ENCODE measurements around the gene GPC6.

The GPC6 gene

GRCh38 chr13:93230261-93230855, 3.8 kb downstream of the GPC6 start:
- no peak for TF ChIP-seq SPI1 (IDR thresholded peaks at IDR 0.05; ENCODE audit: borderline replicate concordance, low read depth)
- TF ChIP-seq GABPA (IDR thresholded peaks at IDR 0.05; ENCODE audit: low read depth) = no peak
- TF ChIP-seq, protein P1, sequence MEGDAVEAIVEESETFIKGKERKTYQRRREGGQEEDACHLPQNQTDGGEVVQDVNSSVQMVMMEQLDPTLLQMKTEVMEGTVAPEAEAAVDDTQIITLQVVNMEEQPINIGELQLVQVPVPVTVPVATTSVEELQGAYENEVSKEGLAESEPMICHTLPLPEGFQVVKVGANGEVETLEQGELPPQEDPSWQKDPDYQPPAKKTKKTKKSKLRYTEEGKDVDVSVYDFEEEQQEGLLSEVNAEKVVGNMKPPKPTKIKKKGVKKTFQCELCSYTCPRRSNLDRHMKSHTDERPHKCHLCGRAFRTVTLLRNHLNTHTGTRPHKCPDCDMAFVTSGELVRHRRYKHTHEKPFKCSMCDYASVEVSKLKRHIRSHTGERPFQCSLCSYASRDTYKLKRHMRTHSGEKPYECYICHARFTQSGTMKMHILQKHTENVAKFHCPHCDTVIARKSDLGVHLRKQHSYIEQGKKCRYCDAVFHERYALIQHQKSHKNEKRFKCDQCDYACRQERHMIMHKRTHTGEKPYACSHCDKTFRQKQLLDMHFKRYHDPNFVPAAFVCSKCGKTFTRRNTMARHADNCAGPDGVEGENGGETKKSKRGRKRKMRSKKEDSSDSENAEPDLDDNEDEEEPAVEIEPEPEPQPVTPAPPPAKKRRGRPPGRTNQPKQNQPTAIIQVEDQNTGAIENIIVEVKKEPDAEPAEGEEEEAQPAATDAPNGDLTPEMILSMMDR (IDR thresholded peaks at IDR 0.05; ENCODE audit: insufficient read depth, low read length) = no peak
- TF ChIP-seq POLR2AphosphoS5 (IDR thresholded peaks at IDR 0.05; ENCODE audit: low read depth) = no peak
- TF ChIP-seq, protein P2, sequence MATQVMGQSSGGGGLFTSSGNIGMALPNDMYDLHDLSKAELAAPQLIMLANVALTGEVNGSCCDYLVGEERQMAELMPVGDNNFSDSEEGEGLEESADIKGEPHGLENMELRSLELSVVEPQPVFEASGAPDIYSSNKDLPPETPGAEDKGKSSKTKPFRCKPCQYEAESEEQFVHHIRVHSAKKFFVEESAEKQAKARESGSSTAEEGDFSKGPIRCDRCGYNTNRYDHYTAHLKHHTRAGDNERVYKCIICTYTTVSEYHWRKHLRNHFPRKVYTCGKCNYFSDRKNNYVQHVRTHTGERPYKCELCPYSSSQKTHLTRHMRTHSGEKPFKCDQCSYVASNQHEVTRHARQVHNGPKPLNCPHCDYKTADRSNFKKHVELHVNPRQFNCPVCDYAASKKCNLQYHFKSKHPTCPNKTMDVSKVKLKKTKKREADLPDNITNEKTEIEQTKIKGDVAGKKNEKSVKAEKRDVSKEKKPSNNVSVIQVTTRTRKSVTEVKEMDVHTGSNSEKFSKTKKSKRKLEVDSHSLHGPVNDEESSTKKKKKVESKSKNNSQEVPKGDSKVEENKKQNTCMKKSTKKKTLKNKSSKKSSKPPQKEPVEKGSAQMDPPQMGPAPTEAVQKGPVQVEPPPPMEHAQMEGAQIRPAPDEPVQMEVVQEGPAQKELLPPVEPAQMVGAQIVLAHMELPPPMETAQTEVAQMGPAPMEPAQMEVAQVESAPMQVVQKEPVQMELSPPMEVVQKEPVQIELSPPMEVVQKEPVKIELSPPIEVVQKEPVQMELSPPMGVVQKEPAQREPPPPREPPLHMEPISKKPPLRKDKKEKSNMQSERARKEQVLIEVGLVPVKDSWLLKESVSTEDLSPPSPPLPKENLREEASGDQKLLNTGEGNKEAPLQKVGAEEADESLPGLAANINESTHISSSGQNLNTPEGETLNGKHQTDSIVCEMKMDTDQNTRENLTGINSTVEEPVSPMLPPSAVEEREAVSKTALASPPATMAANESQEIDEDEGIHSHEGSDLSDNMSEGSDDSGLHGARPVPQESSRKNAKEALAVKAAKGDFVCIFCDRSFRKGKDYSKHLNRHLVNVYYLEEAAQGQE (IDR thresholded peaks at IDR 0.05; ENCODE audit: insufficient replicate concordance, low read depth) = no peak
- H3K27ac ChIP-seq (replicated peaks) = no peak overlapping the region
- H3K4me3 ChIP-seq (replicated peaks; ENCODE audit: insufficient read depth, low read length) = no peak overlapping the region
- no peak for DNase-seq (ENCODE audit: low read depth in 1 of 2, low spot score in 1 of 2)
- H3K27me3 ChIP-seq (ENCODE audit: insufficient read depth, poor library complexity, severe bottlenecking) = peaks cover 54% of the 10 kb centered on the region

DNA sequence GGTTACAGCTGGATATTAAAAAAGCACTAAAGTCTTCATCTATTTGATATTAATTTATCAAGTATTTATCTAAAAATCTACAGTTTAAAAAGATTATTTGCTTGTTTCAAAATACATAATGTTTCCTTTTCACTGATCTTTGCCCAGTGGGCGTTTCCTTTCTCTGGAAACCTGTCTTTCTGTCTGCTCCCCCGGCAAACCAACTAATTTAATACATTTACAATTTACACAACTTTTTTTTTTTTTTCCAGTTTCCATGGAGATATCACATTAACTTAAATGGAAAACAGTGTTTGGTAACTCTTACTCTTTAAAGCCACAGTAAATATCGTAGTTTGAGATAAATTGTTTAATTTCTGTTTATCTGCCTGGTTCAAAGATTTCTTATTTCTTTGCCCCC, 5.3 kb downstream of the GPC6 start:
- no peak for TF ChIP-seq SPI1 (IDR thresholded peaks at IDR 0.05; ENCODE audit: borderline replicate concordance, low read depth)
- no peak for TF ChIP-seq POLR2AphosphoS5 (IDR thresholded peaks at IDR 0.05; ENCODE audit: low read depth)
- no peak for TF ChIP-seq GABPA (IDR thresholded peaks at IDR 0.05; ENCODE audit: low read depth)
- TF ChIP-seq, protein P1 (IDR thresholded peaks at IDR 0.05; ENCODE audit: insufficient read depth, low read length) = no peak
- TF ChIP-seq, protein P2 (IDR thresholded peaks at IDR 0.05; ENCODE audit: insufficient replicate concordance, low read depth) = no peak
- DNase-seq (ENCODE audit: low read depth in 1 of 2, low spot score in 1 of 2) = no peak
- H3K27ac ChIP-seq (replicated peaks) = no peak overlapping the region
- no peak overlapping the region for H3K4me3 ChIP-seq (replicated peaks; ENCODE audit: insufficient read depth, low read length)
- H3K27me3 ChIP-seq (ENCODE audit: insufficient read depth, poor library complexity, severe bottlenecking) = peaks cover 39% of the 10 kb centered on the region

DNA sequence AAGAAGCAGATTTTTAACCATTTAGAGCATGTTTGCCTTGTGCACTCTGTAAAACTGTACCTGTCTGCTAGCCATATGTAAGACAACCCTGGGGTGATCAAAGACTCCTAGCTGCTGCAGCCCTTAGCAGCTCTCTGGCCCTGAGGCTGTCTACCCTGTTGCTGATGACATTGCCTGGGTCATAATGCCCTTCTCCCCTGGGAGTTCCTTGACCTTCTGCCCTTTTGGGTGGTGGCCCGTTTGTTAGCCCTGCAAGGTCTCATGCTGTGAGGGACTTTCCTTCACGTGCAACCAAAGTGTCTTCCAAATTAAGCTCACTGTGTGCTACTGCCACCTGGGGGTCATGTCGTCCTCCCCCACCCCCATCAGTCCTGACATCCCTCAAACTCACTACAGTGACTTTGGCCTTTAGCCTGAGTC, 7.4 kb downstream of the GPC6 start:
- TF ChIP-seq GABPA (IDR thresholded peaks at IDR 0.05; ENCODE audit: low read depth) = no peak
- TF ChIP-seq, protein P1 (IDR thresholded peaks at IDR 0.05; ENCODE audit: insufficient read depth, low read length) = no peak
- TF ChIP-seq SPI1 (IDR thresholded peaks at IDR 0.05; ENCODE audit: borderline replicate concordance, low read depth) = no peak
- TF ChIP-seq POLR2AphosphoS5 (IDR thresholded peaks at IDR 0.05; ENCODE audit: low read depth) = no peak
- TF ChIP-seq, protein P2 (IDR thresholded peaks at IDR 0.05; ENCODE audit: insufficient replicate concordance, low read depth) = no peak
- H3K27me3 ChIP-seq (ENCODE audit: insufficient read depth, poor library complexity, severe bottlenecking) = peaks cover 18% of the 10 kb centered on the region
- H3K4me3 ChIP-seq (replicated peaks; ENCODE audit: insufficient read depth, low read length) = no peak overlapping the region
- no peak for DNase-seq (ENCODE audit: low read depth in 1 of 2, low spot score in 1 of 2)
- H3K27ac ChIP-seq (replicated peaks) = no peak overlapping the region

All from HL-60 (cell line).